HG02759 (cell line): ENCODE results near the gene SWI5.
A peak's percentile ranks its signal among the peaks of the same experiment; 100 is the strongest.

Experiments used
- ATAC-seq: cut with Tn5 transposase; IDR thresholded peaks from one replicate; pipeline ENCODE4 v1.9.1; 2021; ENCODE audit warnings: mild to moderate bottlenecking, moderate library complexity; ENCODE audit not compliant: unreplicated experiment

SWI5 gene

GRCh38 chr9:128251732-128252100, 24.4 kb upstream of the SWI5 start:
- no peak for ATAC-seq

- ATAC-seq, result no peak
These were observed 23.5 kb upstream of the SWI5 start for GRCh38 chr9:128252317-128253139.

- ATAC-seq, result no peak
These were observed 22.7 kb upstream of the SWI5 start for GRCh38 chr9:128253140-128253990.

GRCh38 chr9:128253991-128254346, 22.1 kb upstream of the SWI5 start:
- ATAC-seq, result no peak

- no peak for ATAC-seq
These were observed 21.7 kb upstream of the SWI5 start for GRCh38 chr9:128254362-128254761.

- no peak for ATAC-seq
These were observed 21.0 kb upstream of the SWI5 start for GRCh38 chr9:128254855-128255759.

- no peak for ATAC-seq
These were observed 18.8 kb upstream of the SWI5 start for GRCh38 chr9:128257086-128257825.

- no peak for ATAC-seq
These were observed 18.2 kb upstream of the SWI5 start for GRCh38 chr9:128257907-128258306.

GRCh38 chr9:128258326-128258725, 17.8 kb upstream of the SWI5 start:
- ATAC-seq, result no peak

- ATAC-seq, result no peak
These were observed 16.9 kb upstream of the SWI5 start for GRCh38 chr9:128259156-128259555.

GRCh38 chr9:128260340-128260739, 15.7 kb upstream of the SWI5 start:
- no peak for ATAC-seq

GRCh38 chr9:128262687-128263086, 13.4 kb upstream of the SWI5 start:
- ATAC-seq, result no peak

- no peak for ATAC-seq
These were observed 10.7 kb upstream of the SWI5 start for GRCh38 chr9:128265348-128265847.

GRCh38 chr9:128266868-128267590, 9.0 kb upstream of the SWI5 start:
- no peak for ATAC-seq

GRCh38 chr9:128271112-128271511, 5.0 kb upstream of the SWI5 start:
- ATAC-seq, result no peak

GRCh38 chr9:128271512-128271911, 4.6 kb upstream of the SWI5 start:
- no peak for ATAC-seq

GRCh38 chr9:128274245-128274644, 1.8 kb upstream of the SWI5 start:
- ATAC-seq, result no peak

GRCh38 chr9:128275198-128276007, 673 bp upstream of the SWI5 start, which contains the start of gene GOLGA2:
TSS of gene GOLGA2 (minus strand) at chr9:128276007. CDS start at chr9:128275976, 31 bp downstream.
- ATAC-seq, result peak; percentile 58
